Measurements from ENCODE around the gene GTPBP3.

DNA sequence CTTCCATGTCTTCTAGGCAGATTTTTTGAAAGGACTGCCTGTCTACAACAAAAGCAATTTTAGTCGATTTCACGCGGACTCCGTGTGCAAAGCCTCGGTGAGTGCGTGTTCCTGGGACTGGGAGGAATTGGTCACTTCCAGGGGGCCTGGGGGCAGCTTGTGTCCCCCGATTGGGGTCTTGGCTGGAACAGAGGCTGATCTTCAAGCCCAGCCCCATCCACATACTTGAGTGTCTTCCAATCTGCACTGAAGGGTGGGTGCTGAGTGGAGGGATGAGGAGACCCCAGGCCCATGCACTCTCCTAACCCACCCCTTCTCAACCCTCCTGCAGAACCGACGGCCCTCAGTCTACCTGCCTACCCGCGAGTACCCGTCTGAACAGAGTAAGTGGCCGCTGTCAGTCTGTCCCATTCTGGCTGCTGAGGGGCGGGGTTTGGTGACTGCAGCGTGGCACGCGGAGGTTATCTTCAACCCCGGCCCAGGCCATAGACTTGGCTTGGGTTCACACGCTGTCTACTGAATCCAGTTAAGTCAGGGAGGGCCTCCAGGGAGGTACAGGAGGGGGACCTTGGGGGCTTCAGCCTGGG, 23.3 kb upstream of the GTPBP3 start:
- TF ChIP-seq EP300 (IDR thresholded peaks at IDR 0.05) (no peak), CTCF (IDR thresholded peaks at IDR 0.05) (no peak)
